Mucosa of stomach (tissue), 1 donor: ENCODE data around the gene MEX3C.

Experiments used
- H3K27me3 ChIP-seq: one replicate; pipeline ENCODE4 v1.7.0; 2013; ENCODE audit warnings: mild to moderate bottlenecking, low read length; ENCODE audit not compliant: control insufficient read depth, insufficient read depth
- H3K36me3 ChIP-seq: one replicate; pipeline ENCODE4 v1.7.0; 2013; ENCODE audit warnings: low read length; ENCODE audit not compliant: control insufficient read depth, insufficient read depth
- H3K4me1 ChIP-seq: one replicate; pipeline ENCODE4 v1.7.0; 2013; ENCODE audit warnings: mild to moderate bottlenecking, low read length; ENCODE audit not compliant: control insufficient read depth, insufficient read depth
- H3K4me3 ChIP-seq: one replicate; pipeline ENCODE4 v1.7.0; 2013; ENCODE audit warnings: low read length
- H3K9ac ChIP-seq: one replicate; pipeline ENCODE4 v1.7.0; 2013; ENCODE audit warnings: mild to moderate bottlenecking, low read length, moderate library complexity
- H3K9me3 ChIP-seq: one replicate; pipeline ENCODE4 v1.7.0; 2013; ENCODE audit warnings: mild to moderate bottlenecking, low read length, moderate library complexity; ENCODE audit not compliant: control insufficient read depth
- donor health status: Pancreatic carcinoma.

Gene MEX3C

DNA sequence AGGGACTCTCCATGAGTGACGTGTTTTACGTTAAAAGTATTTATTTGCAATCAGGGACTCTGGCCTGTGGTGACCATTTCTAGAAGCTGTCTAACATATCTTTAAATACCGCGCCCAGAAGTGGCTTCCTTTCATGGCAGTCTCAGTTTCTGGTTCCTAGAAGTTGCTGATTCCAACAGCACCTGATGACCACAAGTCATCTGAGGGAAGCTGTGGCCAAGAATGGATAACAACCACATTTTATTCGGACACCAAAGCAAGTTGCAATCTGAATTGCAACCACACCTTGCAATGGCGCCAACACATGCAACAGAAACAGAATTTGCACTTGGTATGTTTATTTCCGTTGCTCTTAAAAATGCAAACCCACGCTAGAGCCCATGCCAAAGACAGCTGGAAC lies 33.1 kb downstream of the MEX3C start:
- Histone ChIP-seq H3K36me3 (no peaks in the 10 kb centered on the region), H3K4me1 (peaks cover 5% of the 10 kb centered on the region), H3K27me3 (no peaks in the 10 kb centered on the region), H3K9me3 (no peaks in the 10 kb centered on the region), H3K4me3 (no peak overlapping the region), H3K9ac (no peak overlapping the region)

DNA sequence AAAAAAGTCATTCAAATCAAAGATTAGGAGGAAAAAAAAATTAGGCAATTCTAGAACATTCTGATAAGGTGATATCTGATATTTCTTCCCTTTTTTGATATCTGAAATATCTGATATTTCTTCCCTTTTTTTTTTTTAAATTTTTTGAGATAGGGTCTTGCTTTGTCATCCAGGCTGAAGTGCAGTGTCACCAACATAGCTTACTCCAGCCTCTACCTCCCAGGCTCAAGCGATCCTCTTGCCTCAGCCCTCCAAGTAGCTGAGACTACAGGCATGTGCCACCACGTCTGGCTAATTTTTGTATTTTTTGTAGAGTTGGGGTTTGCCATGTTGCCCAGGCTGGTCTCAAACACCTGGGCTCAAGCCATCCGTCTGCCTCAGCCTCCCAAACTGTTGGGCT lies 33.9 kb downstream of the MEX3C start:
- H3K36me3 ChIP-seq: no peaks in the 10 kb centered on the region
- H3K4me3 ChIP-seq: no peak overlapping the region
- peaks cover 5% of the 10 kb centered on the region for H3K4me1 ChIP-seq
- H3K9me3 ChIP-seq: no peaks in the 10 kb centered on the region
- no peak overlapping the region for H3K9ac ChIP-seq
- H3K27me3 ChIP-seq: no peaks in the 10 kb centered on the region

DNA sequence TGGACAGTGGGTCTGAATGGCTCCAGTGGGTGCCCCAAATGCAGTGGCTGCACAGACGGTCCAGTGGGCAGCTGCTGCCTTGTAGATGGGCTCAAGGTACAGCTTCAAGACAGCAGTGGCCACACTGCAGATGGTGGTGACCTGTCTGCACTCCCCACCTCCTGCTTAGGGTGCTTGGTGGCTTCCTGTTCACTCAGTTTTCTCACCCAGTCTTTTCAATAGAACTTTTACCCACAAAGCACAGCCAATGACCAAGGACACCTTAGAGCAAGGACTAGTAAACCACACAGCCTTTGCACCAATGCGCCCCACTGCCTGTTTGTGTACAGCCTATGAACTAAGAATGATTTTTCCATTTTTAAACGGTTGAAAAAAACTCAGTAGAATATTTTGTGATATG lies 34.9 kb downstream of the MEX3C start:
- Histone ChIP-seq H3K27me3 (no peaks in the 10 kb centered on the region), H3K4me3 (no peak overlapping the region), H3K9me3 (no peaks in the 10 kb centered on the region), H3K4me1 (peaks cover 5% of the 10 kb centered on the region), H3K9ac (no peak overlapping the region), H3K36me3 (no peaks in the 10 kb centered on the region)

DNA sequence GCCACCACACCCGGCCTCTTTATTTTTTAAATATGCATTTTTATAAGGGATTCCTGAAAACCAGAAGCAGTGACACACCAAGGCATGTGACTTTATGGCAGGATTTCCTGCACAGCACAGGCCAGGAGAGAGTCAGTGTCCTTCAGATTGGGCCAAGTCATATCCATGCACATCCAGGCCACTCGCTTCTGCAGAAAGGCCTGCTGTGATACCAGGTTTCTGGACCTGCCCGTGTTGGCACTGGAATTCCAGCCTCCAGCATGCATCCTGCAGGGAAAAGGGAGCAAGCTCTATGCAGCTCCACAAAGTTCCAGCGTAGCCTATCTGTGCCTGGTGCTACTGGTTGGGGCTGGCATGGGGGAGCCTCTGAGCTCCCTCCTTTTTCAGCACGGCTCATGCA lies 36.8 kb downstream of the MEX3C start:
- H3K27me3 ChIP-seq: no peaks in the 10 kb centered on the region
- no peaks in the 10 kb centered on the region for H3K36me3 ChIP-seq
- H3K9ac ChIP-seq: no peak overlapping the region
- H3K4me3 ChIP-seq: no peak overlapping the region
- H3K4me1 ChIP-seq: peaks cover 5% of the 10 kb centered on the region
- no peaks in the 10 kb centered on the region for H3K9me3 ChIP-seq

DNA sequence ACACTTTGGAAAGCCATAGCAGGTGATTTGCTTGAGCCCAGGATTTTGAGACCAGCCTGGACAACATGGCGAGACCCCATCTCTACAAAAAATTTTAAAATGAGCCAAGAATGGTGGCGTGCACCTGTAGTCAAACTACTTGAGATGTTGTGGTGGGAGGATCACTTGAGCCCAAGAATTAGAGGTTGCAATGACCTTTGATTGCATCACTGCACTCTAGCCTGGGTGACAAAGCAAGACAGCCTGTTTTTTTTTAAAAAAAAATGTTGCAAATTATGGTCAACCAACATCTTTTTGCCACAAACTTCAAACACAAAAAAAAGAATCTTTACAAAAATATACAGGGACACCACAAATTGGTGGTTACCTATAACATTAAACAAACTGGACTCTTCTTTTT lies 40.3 kb downstream of the MEX3C start:
- Histone ChIP-seq H3K27me3 (no peaks in the 10 kb centered on the region), H3K9me3 (no peaks in the 10 kb centered on the region), H3K4me1 (no peaks in the 10 kb centered on the region), H3K4me3 (no peak overlapping the region), H3K36me3 (no peaks in the 10 kb centered on the region), H3K9ac (no peak overlapping the region)

DNA sequence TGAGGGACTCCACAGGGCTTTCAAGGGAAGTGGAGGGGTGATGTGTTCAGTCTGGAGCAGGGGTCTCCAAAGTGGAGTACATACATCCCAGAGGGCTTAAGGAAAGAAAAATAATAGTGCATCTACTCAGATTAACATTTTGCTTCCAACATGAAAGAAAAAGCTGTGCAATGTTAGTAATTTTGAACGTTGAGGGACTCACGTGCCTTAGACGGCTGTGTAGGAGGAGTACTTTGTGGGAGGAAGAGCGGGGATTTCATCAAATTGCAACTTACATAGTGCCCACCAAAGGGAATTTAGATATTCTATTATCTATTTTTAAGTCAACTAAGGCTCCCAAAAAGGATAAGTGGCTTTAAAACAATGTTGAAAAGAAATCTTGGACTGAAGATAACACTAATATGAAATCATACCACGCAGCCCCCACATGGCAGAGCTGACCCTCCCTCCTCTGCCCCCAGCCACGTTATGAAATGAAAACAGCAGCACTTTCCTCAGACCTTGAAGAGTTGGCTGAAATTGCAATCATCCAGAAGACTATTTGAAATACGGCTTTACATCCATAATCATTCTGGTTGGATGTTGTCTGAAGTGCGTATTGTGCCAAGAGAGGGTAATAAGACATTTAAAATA lies 42.9 kb downstream of the MEX3C start:
- H3K9me3 ChIP-seq: no peaks in the 10 kb centered on the region
- no peaks in the 10 kb centered on the region for H3K36me3 ChIP-seq
- H3K9ac ChIP-seq: no peak overlapping the region
- H3K27me3 ChIP-seq: no peaks in the 10 kb centered on the region
- no peak overlapping the region for H3K4me3 ChIP-seq
- no peaks in the 10 kb centered on the region for H3K4me1 ChIP-seq

DNA sequence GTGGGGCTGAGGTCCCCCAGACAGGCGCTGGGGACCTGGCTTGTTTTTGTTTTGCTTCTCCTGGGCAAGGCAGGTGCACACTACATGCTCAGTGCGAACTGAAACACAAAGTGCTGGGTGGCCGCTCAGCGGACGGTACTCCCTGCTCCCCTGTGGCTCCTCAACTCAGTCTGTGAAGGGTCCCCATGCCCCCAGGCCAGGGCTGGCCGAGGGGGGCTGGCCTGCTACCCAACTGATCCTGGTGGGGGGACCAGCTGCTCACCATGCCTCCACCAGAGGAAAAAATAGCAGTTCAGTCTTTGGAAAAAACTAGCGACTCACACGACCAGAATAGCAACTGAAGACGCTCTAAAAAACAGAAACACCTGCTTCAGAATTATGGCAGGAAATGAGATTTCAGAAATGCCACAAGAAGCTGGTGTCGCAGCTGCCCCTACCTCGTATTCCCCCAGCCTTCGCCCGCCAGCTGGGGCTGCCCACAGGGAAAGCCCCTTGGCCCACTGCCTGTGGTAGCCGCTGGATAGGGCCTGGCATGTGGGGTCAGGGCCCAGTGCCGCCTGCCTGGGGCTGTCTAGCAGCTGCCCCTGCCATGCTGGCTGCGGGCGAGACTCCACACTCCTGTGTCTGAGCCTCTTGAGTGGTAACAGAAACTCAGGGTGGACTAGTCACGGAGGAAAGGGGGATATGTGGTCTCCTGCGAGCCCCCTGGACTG lies 43.7 kb downstream of the MEX3C start:
- Histone ChIP-seq H3K36me3 (no peaks in the 10 kb centered on the region), H3K9me3 (no peaks in the 10 kb centered on the region), H3K4me1 (no peaks in the 10 kb centered on the region), H3K4me3 (no peak overlapping the region), H3K27me3 (no peaks in the 10 kb centered on the region), H3K9ac (no peak overlapping the region)

DNA sequence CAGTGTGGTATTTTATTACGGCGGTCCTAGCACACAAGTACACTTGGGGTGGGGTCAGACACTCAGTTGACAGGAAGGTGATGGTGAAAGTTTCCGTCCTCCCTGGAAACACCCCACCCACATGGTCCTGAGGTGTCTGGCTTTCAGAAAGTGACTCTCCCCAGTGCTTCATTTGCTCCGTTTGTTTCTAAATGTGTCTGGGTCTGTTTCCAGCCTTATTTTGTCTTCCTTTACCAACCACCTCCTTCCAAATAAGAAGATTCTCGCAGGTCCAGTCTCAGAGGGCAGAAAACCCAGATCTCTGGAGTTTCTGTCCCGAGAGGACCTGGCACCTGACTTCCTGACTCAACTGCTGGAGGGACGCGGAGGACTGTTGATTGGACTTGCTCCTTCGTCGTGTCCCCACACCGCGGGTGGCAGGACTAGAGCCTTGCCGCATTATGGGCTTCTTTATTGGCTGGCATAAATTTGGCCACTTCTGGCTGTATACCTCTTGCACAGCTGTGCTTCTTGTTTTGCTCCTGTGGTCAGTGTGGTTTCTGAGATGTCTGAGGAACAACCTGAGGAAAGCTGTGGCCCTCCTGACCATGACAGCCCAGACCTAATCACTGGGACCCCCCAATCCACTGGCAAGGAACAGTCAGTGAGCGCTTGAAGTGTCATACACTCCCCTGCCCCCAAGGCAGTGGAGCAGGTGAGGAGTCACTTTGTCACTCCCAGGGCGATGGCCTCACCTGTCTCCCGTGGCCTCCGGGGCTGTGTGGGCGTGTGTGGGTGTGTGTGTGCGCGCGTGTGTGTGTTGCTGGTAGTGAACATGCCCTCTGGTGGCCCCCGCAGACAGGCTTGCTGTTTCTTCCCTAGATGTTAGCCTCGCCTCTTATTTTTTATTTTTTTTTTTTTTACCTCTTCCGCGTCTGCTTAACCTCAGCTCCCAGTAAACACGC lies 45.6 kb downstream of the MEX3C start:
- Histone ChIP-seq H3K4me3 (no peak overlapping the region), H3K4me1 (no peaks in the 10 kb centered on the region), H3K9ac (no peak overlapping the region), H3K36me3 (no peaks in the 10 kb centered on the region), H3K9me3 (no peaks in the 10 kb centered on the region), H3K27me3 (no peaks in the 10 kb centered on the region)

DNA sequence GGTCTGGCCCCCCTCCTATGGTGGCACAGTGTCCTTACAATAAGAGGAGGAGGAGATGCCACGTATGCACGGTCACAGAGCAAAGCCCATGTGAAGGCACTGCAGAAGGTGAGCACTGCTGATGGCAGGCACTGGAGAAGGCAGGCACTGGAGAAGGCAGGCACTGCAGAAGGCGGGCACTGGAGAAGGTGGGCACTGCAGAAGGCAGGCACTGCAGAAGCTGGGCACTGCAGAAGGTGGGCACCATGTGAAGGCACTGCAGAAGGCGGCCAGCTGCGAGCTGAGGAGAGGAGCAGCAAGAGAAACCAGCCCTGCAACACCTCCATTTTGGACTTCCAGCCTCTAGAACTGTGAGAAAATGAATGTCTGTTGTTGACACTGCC lies 46.3 kb downstream of the MEX3C start:
- no peak overlapping the region for H3K4me3 ChIP-seq
- no peaks in the 10 kb centered on the region for H3K27me3 ChIP-seq
- no peaks in the 10 kb centered on the region for H3K36me3 ChIP-seq
- no peaks in the 10 kb centered on the region for H3K9me3 ChIP-seq
- H3K9ac ChIP-seq: no peak overlapping the region
- H3K4me1 ChIP-seq: no peaks in the 10 kb centered on the region

DNA sequence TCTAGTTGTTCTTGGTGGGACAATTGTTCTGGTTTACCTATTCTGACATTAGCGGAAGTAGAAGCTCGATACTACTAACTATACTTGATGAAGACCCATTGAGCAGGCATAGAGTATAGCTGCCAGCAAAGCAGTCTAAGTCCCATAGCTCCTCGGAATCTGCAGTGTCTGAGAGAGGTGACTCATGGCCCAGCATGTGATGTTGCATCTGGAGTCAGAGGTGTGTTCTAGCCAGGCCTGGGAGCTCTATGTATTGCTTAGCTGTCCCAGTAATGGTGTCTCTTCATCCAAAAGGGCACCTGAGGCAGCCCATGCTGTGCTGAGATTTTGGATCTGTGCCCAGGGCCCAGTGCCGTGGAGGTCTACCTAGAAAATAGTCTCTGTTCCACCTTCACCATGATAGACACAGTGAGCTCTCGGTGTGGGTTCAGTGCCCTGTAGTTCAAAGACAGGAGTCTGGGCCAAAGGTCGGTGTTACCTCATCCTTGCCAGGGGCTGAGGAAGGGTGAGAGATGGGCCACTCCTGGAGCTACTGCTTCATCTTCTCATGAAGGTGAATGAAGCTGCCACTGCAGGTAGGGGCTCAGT lies 47.3 kb downstream of the MEX3C start:
- Histone ChIP-seq H3K9ac (no peak overlapping the region), H3K36me3 (no peaks in the 10 kb centered on the region), H3K4me3 (no peak overlapping the region)

DNA sequence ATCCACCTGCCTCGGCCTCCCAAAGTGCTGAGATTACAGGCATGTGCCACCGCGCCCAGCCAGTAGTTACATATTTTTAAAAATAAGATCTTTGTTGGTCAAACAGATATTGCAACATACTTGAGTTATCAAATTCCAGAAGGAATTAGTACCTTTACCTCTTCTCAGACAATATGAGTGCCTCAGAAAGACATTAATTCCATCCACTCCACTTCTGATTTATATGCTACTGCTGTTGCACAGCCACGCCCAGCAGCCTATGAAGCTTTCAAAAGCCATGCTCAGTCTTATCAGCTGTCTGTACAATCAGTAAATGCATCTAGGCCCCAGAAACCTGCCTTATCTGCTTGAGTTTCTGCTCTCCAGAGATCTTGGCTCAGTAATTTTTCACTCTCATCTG lies 47.8 kb downstream of the MEX3C start:
- H3K36me3 ChIP-seq: no peaks in the 10 kb centered on the region

More for the DNA sequence above, 47.3 kb downstream of the MEX3C start:
- H3K9me3 ChIP-seq: no peaks in the 10 kb centered on the region
- no peaks in the 10 kb centered on the region for H3K27me3 ChIP-seq
- no peaks in the 10 kb centered on the region for H3K4me1 ChIP-seq

DNA sequence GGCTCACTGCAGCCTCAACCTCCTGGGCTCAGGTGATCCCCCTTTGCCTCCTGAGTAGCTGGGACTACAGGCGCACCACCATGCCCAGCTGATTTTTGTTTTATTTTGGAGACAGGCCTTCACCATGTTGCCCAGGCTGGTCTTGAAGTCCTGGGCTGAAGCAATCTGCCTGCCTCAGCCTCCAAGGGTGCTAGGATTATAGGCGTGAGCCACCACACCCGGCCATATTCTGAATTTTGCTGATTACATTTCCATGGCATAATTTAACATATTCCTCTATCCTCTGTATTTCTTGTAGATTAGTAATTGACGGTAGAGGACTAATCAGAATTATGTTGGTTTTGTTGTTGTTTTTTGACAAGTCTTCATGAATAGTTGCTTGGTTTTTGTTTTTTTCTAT lies 50.6 kb downstream of the MEX3C start:
- no peak overlapping the region for H3K9ac ChIP-seq
- H3K36me3 ChIP-seq: no peaks in the 10 kb centered on the region
- H3K9me3 ChIP-seq: no peaks in the 10 kb centered on the region
- H3K4me1 ChIP-seq: no peaks in the 10 kb centered on the region
- no peak overlapping the region for H3K4me3 ChIP-seq
- H3K27me3 ChIP-seq: no peaks in the 10 kb centered on the region

More for the DNA sequence above, 47.8 kb downstream of the MEX3C start:
- Histone ChIP-seq H3K9ac (no peak overlapping the region), H3K4me1 (no peaks in the 10 kb centered on the region), H3K27me3 (no peaks in the 10 kb centered on the region), H3K9me3 (no peaks in the 10 kb centered on the region), H3K4me3 (no peak overlapping the region)
